Adrenal gland (tissue), 5 donors: Measurements from ENCODE around the gene RELL2.

ENCODE experiments used
- CTCF ChIP-seq, 6 experiments: fragments of 450-650 bp in 4 of 6; fragments of 200-600 bp in 2 of 6; sonication (generic) in 1 of 6; IDR thresholded peaks; 1 replicate in 5 of 6; 2 replicates in 1 of 6; pipeline versions ENCODE4 v1.5.1 to v1.8.0; 2016 to 2021; ENCODE audit warnings: antibody characterized with exemption in 6 of 6, mild to moderate bottlenecking in 2 of 6, moderate library complexity in 1 of 6
- POLR2A ChIP-seq, 2 donors: fragments of 450-650 bp; IDR thresholded peaks; one replicate each; pipeline ENCODE4 v1.6.1; 2017; ENCODE audit warnings: antibody characterized with exemption in 2 of 2, mild to moderate bottlenecking in 2 of 2, moderate library complexity in 1 of 2
- donor health status: DM: no; HTN: no; CAD: no.

DNA sequence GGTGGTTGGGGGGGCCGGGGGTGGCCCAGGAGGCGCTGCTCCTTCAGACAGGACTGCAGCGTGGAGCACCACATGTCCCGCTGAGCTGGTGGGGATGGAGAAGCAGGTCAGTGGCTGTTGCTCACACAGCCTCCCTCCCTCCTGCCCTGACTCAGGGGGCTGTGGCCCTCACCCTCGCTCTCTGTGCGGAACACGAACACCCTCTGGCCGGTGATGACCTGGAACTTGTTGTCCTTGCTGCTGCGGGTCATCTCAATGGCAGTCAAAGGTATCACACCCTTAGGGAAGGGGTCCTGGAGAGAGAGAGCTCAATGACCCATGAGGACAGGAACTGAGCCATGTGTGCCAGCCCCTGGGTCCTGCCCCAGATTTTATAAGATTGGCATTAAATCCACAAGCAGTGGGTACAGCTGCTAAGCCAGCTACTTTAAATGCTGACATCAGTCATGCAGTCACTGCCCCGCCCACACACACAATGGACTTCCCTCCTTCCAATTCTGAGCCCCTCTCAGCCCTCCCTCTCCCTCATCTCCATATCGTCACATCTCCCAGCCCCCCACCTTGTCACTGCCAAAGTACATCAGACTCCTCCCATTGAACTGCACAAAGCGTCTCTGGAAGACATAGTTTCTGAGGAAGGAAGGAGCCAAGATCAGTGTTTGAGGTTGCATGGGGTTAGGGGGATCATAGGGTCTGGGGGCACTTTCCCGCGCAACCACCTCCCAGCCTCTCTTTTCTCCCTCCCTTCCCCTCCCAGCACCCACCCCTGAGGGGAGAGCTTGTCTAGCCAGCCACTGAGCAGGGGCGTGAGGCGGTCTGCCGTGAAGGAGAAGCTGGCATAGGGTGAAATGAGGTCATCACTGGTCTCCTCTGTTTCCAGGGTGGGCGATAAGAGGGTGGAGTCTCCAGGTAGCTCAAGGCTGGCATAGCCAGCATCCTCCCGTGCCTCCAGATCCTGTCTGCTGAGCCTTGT is 36.3 kb downstream of the RELL2 start:
- TF ChIP-seq POLR2A (IDR thresholded peaks at IDR 0.05) (no peak), CTCF (IDR thresholded peaks at IDR 0.05) (no peak)
